ENCODE results near the gene CDH4.
A peak's percentile ranks its signal among the peaks of the same experiment; 100 is the strongest.

The CDH4 gene

DNA sequence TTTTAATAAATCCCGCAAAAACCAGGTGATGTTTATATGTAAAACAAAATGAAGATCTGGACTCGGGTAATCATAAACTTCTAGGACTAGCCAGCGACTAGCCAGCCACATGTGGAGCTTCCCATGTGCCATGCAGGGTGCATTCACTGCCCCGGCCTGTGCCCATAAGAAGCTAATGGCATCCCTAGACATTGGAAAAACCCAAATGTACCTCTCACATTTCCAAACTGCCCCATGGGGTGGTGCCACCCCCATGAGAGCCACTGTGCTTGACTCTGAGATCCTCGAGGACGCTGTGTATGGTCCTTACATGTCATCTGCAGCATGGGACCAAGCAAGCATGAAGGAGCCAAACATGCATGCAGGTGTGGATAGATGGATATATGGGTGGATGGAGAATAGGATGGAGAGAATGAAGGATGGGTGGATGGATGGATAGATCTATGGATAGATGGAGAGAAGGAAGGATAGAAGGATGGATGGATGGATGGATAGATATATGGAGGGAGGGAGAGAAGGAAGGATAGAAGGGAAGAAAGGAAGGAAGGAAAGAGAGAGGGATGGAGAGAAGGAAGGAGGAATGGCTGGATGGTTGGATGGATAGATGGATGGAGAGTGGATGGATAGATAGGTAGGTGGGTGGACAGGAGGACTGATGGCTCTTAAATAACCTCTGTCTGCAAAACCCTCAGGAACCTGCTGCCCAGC is 203.6 kb downstream of the CDH4 start:
- no CpG with 5 or more reads among the region's 6 CpGs for WGBS (ENCODE audit: extremely low coverage, insufficient coverage, insufficient read length)
- Histone ChIP-seq H3K4me2 (ENCODE audit: low read length) (no peak overlapping the region), H2BK12ac (ENCODE audit: low read length) (no peak overlapping the region), H3K4me3 (ENCODE audit: low read depth, low read length) (no peak overlapping the region), H4K12ac (ENCODE audit: low read depth, low read length) (no peak overlapping the region), H3K27ac (ENCODE audit: low read depth, low read length) (no peak overlapping the region), H3K79me1 (ENCODE audit: low read length) (no peaks in the 10 kb centered on the region), H2AK5ac (ENCODE audit: low read length) (no peak overlapping the region), H3K4me1 (ENCODE audit: control insufficient read depth in 1 of 2, insufficient read depth in 2 of 2, low read length in 2 of 2) (no peaks in the 10 kb centered on the region), H2AFZ (ENCODE audit: insufficient read depth, low read length, poor library complexity) (no peak overlapping the region), H3K79me2 (ENCODE audit: control insufficient read depth, insufficient read depth, low read length, poor library complexity) (no peaks in the 10 kb centered on the region), H3K27me3 (ENCODE audit: insufficient read depth, low read length) (no peaks in the 10 kb centered on the region), H3K36me3 (ENCODE audit: control insufficient read depth in 1 of 2, insufficient read depth in 2 of 2, low read length in 2 of 2) (no peaks in the 10 kb centered on the region), H2BK120ac (ENCODE audit: insufficient read depth, low read length, poor library complexity) (no peak overlapping the region), H4K91ac (ENCODE audit: low read depth, low read length) (no peak overlapping the region), H2BK5ac (ENCODE audit: low read depth, low read length, poor library complexity) (no peak overlapping the region), H3K9me3 (ENCODE audit: insufficient read depth, low read depth, low read length) (peaks cover 11% of the 10 kb centered on the region), H3K9ac (ENCODE audit: low read length) (no peak overlapping the region), H3K14ac (ENCODE audit: low read length) (no peak overlapping the region), H3K18ac (ENCODE audit: low read length) (no peak overlapping the region), H3K4ac (ENCODE audit: low read depth, low read length) (no peak overlapping the region), H3K23ac (ENCODE audit: low read length) (no peak overlapping the region), H4K8ac (ENCODE audit: low read depth, low read length) (no peak overlapping the region)
- DNase-seq = no peak

DNA sequence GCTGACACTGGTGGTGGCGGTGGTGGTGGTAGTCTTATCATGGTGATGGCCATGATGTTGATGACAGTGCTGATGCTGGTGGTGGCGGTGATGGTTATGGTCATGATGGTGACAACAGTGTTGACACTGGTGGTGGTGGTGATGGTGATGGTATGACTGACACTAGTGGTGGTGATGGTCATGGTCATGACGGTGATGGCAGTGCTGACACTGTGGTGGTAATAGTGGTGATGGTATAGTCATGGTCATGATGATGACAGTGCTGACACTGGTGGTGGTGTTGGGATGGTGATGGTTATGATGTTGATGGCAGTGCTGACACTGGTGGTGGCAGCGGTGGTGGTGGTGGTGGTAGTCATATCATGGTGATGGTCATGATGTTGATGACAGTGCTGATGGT is 205.7 kb downstream of the CDH4 start:
- Histone ChIP-seq H3K9ac (ENCODE audit: low read length) (no peak overlapping the region), H4K91ac (ENCODE audit: low read depth, low read length) (no peak overlapping the region), H3K4me2 (ENCODE audit: low read length) (no peak overlapping the region), H4K12ac (ENCODE audit: low read depth, low read length) (no peak overlapping the region), H3K79me1 (ENCODE audit: low read length) (no peaks in the 10 kb centered on the region), H3K27me3 (ENCODE audit: insufficient read depth, low read length) (no peaks in the 10 kb centered on the region), H3K79me2 (ENCODE audit: control insufficient read depth, insufficient read depth, low read length, poor library complexity) (no peaks in the 10 kb centered on the region), H3K23ac (ENCODE audit: low read length) (no peak overlapping the region), H2AFZ (ENCODE audit: insufficient read depth, low read length, poor library complexity) (no peak overlapping the region), H3K18ac (ENCODE audit: low read length) (no peak overlapping the region), H3K4me1 (ENCODE audit: control insufficient read depth in 1 of 2, insufficient read depth in 2 of 2, low read length in 2 of 2) (no peaks in the 10 kb centered on the region), H2AK5ac (ENCODE audit: low read length) (no peak overlapping the region), H3K14ac (ENCODE audit: low read length) (no peak overlapping the region), H3K4ac (ENCODE audit: low read depth, low read length) (no peak overlapping the region), H4K8ac (ENCODE audit: low read depth, low read length) (no peak overlapping the region), H2BK120ac (ENCODE audit: insufficient read depth, low read length, poor library complexity) (no peak overlapping the region), H3K36me3 (ENCODE audit: control insufficient read depth in 1 of 2, insufficient read depth in 2 of 2, low read length in 2 of 2) (no peaks in the 10 kb centered on the region), H3K4me3 (ENCODE audit: low read depth, low read length) (peak overlapping the region; percentile 24), H2BK12ac (ENCODE audit: low read length) (no peak overlapping the region), H2BK5ac (ENCODE audit: low read depth, low read length, poor library complexity) (no peak overlapping the region), H3K27ac (ENCODE audit: low read depth, low read length) (no peak overlapping the region), H3K9me3 (ENCODE audit: insufficient read depth, low read depth, low read length) (peaks cover 11% of the 10 kb centered on the region)
- DNase-seq = no peak
- no CpG with 5 or more reads among the region's 4 CpGs for WGBS (ENCODE audit: extremely low coverage, insufficient coverage, insufficient read length)

DNA sequence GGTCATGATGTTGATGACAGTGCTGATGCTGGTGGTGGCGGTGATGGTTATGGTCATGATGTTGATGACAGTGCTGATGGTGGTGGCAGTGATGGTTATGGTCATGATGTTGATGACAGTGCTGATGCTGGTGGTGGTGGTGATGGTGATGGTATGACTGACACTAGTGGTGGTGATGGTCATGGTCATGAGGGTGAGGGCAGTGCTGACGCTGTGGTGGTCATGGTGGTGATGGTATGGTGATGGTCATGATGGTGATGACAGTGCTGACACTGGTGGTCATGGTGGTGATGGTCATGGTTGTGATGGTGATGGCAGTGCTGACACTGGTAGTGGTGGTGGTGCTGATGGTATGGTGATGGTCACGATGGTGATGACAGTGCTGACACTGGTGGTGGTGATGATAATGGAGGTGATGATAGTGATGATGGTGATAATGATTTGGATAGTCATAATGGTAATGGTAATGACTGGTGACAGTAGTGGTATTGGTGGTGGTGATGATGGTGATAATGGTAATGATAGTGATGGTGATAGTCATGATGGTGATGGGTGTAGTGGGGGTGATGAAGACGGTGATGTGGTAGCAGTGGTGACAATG is 206.2 kb downstream of the CDH4 start:
- H3K18ac ChIP-seq (ENCODE audit: low read length) = no peak overlapping the region
- no peak overlapping the region for H3K4me2 ChIP-seq (ENCODE audit: low read length)
- DNase-seq = no peak
- no peak overlapping the region for H4K12ac ChIP-seq (ENCODE audit: low read depth, low read length)
- no peaks in the 10 kb centered on the region for H3K79me1 ChIP-seq (ENCODE audit: low read length)
- H2BK5ac ChIP-seq (ENCODE audit: low read depth, low read length, poor library complexity) = no peak overlapping the region
- peak overlapping the region; percentile 24 for H3K4me3 ChIP-seq (ENCODE audit: low read depth, low read length)
- no peak overlapping the region for H2AK5ac ChIP-seq (ENCODE audit: low read length)
- H3K14ac ChIP-seq (ENCODE audit: low read length) = no peak overlapping the region
- H2BK120ac ChIP-seq (ENCODE audit: insufficient read depth, low read length, poor library complexity) = no peak overlapping the region
- no peak overlapping the region for H2AFZ ChIP-seq (ENCODE audit: insufficient read depth, low read length, poor library complexity)
- no peak overlapping the region for H4K91ac ChIP-seq (ENCODE audit: low read depth, low read length)
- no peaks in the 10 kb centered on the region for H3K36me3 ChIP-seq (ENCODE audit: control insufficient read depth in 1 of 2, insufficient read depth in 2 of 2, low read length in 2 of 2)
- H3K27ac ChIP-seq (ENCODE audit: low read depth, low read length) = no peak overlapping the region
- no peak overlapping the region for H3K4ac ChIP-seq (ENCODE audit: low read depth, low read length)
- H3K4me1 ChIP-seq (ENCODE audit: control insufficient read depth in 1 of 2, insufficient read depth in 2 of 2, low read length in 2 of 2) = no peaks in the 10 kb centered on the region
- peaks cover 11% of the 10 kb centered on the region for H3K9me3 ChIP-seq (ENCODE audit: insufficient read depth, low read depth, low read length)
- H3K79me2 ChIP-seq (ENCODE audit: control insufficient read depth, insufficient read depth, low read length, poor library complexity) = no peaks in the 10 kb centered on the region
- no peaks in the 10 kb centered on the region for H3K27me3 ChIP-seq (ENCODE audit: insufficient read depth, low read length)
- H3K9ac ChIP-seq (ENCODE audit: low read length) = no peak overlapping the region
- no peak overlapping the region for H4K8ac ChIP-seq (ENCODE audit: low read depth, low read length)
- H3K23ac ChIP-seq (ENCODE audit: low read length) = no peak overlapping the region
- no CpG with 5 or more reads among the region's 4 CpGs for WGBS (ENCODE audit: extremely low coverage, insufficient coverage, insufficient read length)
- H2BK12ac ChIP-seq (ENCODE audit: low read length) = no peak overlapping the region

DNA sequence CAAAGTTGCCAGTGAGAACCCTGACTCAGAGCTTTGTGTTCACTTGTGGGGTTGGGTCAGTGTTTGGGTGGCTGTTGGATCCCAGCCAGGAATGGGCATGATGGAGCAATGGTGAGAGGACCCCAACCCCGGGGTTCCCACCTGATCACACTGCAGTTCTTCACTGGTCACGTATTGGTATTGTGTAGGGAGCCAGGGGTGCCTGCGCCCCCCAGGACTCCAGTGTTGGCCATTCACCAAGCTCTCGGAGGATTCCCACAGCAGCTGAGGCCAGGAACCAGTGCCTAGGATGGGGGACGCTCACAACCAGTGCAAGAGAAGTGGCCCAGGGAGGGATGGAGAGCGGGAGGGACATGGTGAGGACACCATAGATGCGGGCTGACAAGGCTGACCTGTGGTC is 207.2 kb downstream of the CDH4 start:
- no peak overlapping the region for H3K4me2 ChIP-seq (ENCODE audit: low read length)
- no peaks in the 10 kb centered on the region for H3K79me1 ChIP-seq (ENCODE audit: low read length)
- no peak overlapping the region for H3K18ac ChIP-seq (ENCODE audit: low read length)
- H4K91ac ChIP-seq (ENCODE audit: low read depth, low read length) = no peak overlapping the region
- no peak overlapping the region for H2BK120ac ChIP-seq (ENCODE audit: insufficient read depth, low read length, poor library complexity)
- H3K27me3 ChIP-seq (ENCODE audit: insufficient read depth, low read length) = no peaks in the 10 kb centered on the region
- H2BK12ac ChIP-seq (ENCODE audit: low read length) = no peak overlapping the region
- H3K9me3 ChIP-seq (ENCODE audit: insufficient read depth, low read depth, low read length) = peaks cover 14% of the 10 kb centered on the region
- H3K14ac ChIP-seq (ENCODE audit: low read length) = no peak overlapping the region
- no peak overlapping the region for H3K27ac ChIP-seq (ENCODE audit: low read depth, low read length)
- WGBS (ENCODE audit: extremely low coverage, insufficient coverage, insufficient read length) = no CpG with 5 or more reads among the region's 7 CpGs
- no peak overlapping the region for H3K4ac ChIP-seq (ENCODE audit: low read depth, low read length)
- H2BK5ac ChIP-seq (ENCODE audit: low read depth, low read length, poor library complexity) = no peak overlapping the region
- no peak overlapping the region for H2AFZ ChIP-seq (ENCODE audit: insufficient read depth, low read length, poor library complexity)
- H3K79me2 ChIP-seq (ENCODE audit: control insufficient read depth, insufficient read depth, low read length, poor library complexity) = no peaks in the 10 kb centered on the region
- DNase-seq = no peak
- H3K4me1 ChIP-seq (ENCODE audit: control insufficient read depth in 1 of 2, insufficient read depth in 2 of 2, low read length in 2 of 2) = no peaks in the 10 kb centered on the region
- H4K12ac ChIP-seq (ENCODE audit: low read depth, low read length) = no peak overlapping the region
- no peak overlapping the region for H4K8ac ChIP-seq (ENCODE audit: low read depth, low read length)
- no peak overlapping the region for H3K23ac ChIP-seq (ENCODE audit: low read length)
- no peak overlapping the region for H3K4me3 ChIP-seq (ENCODE audit: low read depth, low read length)
- no peak overlapping the region for H3K9ac ChIP-seq (ENCODE audit: low read length)
- no peak overlapping the region for H2AK5ac ChIP-seq (ENCODE audit: low read length)
- no peaks in the 10 kb centered on the region for H3K36me3 ChIP-seq (ENCODE audit: control insufficient read depth in 1 of 2, insufficient read depth in 2 of 2, low read length in 2 of 2)
